ENCODE data around the gene KLHL20.

GRCh38 chr1:173758110-173758509, 43.3 kb downstream of the KLHL20 start:
- no peak for TF ChIP-seq EZH2 (IDR thresholded peaks at IDR 0.05; ENCODE audit: low read depth, low read length, severe bottlenecking)
- no peak for TF ChIP-seq POLR2A (IDR thresholded peaks at IDR 0.05; ENCODE audit: control extremely low read depth in 1 of 2, low read depth in 2 of 2, low read length in 2 of 2)
- no peak for TF ChIP-seq CTCF (IDR thresholded peaks at IDR 0.05; ENCODE audit: control extremely low read depth in 1 of 3, insufficient read depth in 1 of 3, low read depth in 1 of 3, low read length in 3 of 3)
- no peak for TF ChIP-seq BRCA1 (IDR thresholded peaks at IDR 0.05; ENCODE audit: low read depth, low read length)
- no peak for TF ChIP-seq TBP (IDR thresholded peaks at IDR 0.05; ENCODE audit: low read depth, low read length)
- no peak for TF ChIP-seq POLR2AphosphoS5 (IDR thresholded peaks at IDR 0.05; ENCODE audit: low read depth, low read length)
- TF ChIP-seq GABPA (IDR thresholded peaks at IDR 0.05; ENCODE audit: borderline replicate concordance, insufficient read depth, low read length): no peak
- no peak for TF ChIP-seq MAFK (IDR thresholded peaks at IDR 0.05; ENCODE audit: low read depth, low read length)
- no peak for TF ChIP-seq CREB1 (IDR thresholded peaks at IDR 0.05)
- no peak for TF ChIP-seq SRF (IDR thresholded peaks at IDR 0.05; ENCODE audit: low read depth, low read length)

All from H1 (cell line).